KMS-11 (cell line): Measurements from ENCODE around the gene SUSD2.
A peak's percentile ranks its signal among the peaks of the same experiment; 100 is the strongest.

ENCODE experiments used
- H2AFZ ChIP-seq: fragments of 200-600 bp; sonication (generic); 2 replicates; pipeline ENCODE4 v1.6.1; 2016; ENCODE audit warnings: antibody characterized with exemption, mixed run types, low read depth
- H3K27ac ChIP-seq: fragments of 200-600 bp; sonication (generic); 2 replicates; pipeline ENCODE4 v1.6.1; 2016; ENCODE audit warnings: mild to moderate bottlenecking, mixed run types
- H3K27me3 ChIP-seq: fragments of 200-600 bp; sonication (generic); 2 replicates; pipeline ENCODE4 v1.6.1; 2017; ENCODE audit warnings: mild to moderate bottlenecking, low read depth, mixed run types, moderate library complexity; ENCODE audit not compliant: insufficient read depth
- H3K36me3 ChIP-seq: fragments of 200-600 bp; sonication (generic); 2 replicates; pipeline ENCODE4 v1.6.1; 2017; ENCODE audit warnings: mild to moderate bottlenecking, mixed run types; ENCODE audit not compliant: insufficient read depth
- H3K4me1 ChIP-seq: fragments of 200-600 bp; sonication (generic); 2 replicates; pipeline ENCODE4 v1.6.1; 2016; ENCODE audit warnings: mild to moderate bottlenecking, low read depth, mixed run types; ENCODE audit not compliant: poor library complexity, severe bottlenecking
- H3K4me2 ChIP-seq: fragments of 200-600 bp; sonication (generic); 2 replicates; pipeline ENCODE4 v1.7.0; 2016; ENCODE audit warnings: mild to moderate bottlenecking, mixed run types
- H3K4me3 ChIP-seq: fragments of 200-600 bp; sonication (generic); IDR thresholded peaks from 2 replicates; pipeline ENCODE4 v1.6.1; 2017; ENCODE audit warnings: low read depth, low read length, mixed read lengths; ENCODE audit not compliant: insufficient read depth
- H3K79me2 ChIP-seq: fragments of 200-600 bp; sonication (generic); 2 replicates; pipeline ENCODE4 v1.6.1; 2016; ENCODE audit warnings: low read depth, mixed run types; ENCODE audit not compliant: insufficient read depth
- H3K9ac ChIP-seq: fragments of 200-600 bp; sonication (generic); 2 replicates; pipeline ENCODE4 v1.6.1; 2016; ENCODE audit warnings: mild to moderate bottlenecking, mixed run types
- H4K20me1 ChIP-seq: fragments of 200-600 bp; sonication (generic); 2 replicates; pipeline ENCODE4 v1.6.1; 2016; ENCODE audit warnings: mild to moderate bottlenecking, mixed run types; ENCODE audit not compliant: insufficient read depth
- TF ChIP-seq, protein P1 (sequence below): fragments of 200-600 bp; sonication (generic); conservative IDR thresholded peaks from 2 replicates; pipeline ENCODE4 v1.6.1; 2017; ENCODE audit warnings: low read depth, mild to moderate bottlenecking, antibody characterized with exemption, low read length, moderate library complexity, mixed read lengths

The SUSD2 gene

GRCh38 chr22:24157822-24158135 lies 23.5 kb upstream of the SUSD2 start:
- Histone ChIP-seq H3K27me3 (no peaks in the 10 kb centered on the region), H4K20me1 (no peaks in the 10 kb centered on the region), H3K9ac (no peak overlapping the region), H3K4me2 (peak overlapping the region; percentile 76; the same call in 1 of the 2 replicates), H3K4me1 (peaks cover 28% of the 10 kb centered on the region), H3K27ac (no peak overlapping the region), H2AFZ (no peak overlapping the region), H3K36me3 (no peaks in the 10 kb centered on the region), H3K4me3 (no peak overlapping the region), H3K79me2 (no peaks in the 10 kb centered on the region)
- TF ChIP-seq, protein P1, sequence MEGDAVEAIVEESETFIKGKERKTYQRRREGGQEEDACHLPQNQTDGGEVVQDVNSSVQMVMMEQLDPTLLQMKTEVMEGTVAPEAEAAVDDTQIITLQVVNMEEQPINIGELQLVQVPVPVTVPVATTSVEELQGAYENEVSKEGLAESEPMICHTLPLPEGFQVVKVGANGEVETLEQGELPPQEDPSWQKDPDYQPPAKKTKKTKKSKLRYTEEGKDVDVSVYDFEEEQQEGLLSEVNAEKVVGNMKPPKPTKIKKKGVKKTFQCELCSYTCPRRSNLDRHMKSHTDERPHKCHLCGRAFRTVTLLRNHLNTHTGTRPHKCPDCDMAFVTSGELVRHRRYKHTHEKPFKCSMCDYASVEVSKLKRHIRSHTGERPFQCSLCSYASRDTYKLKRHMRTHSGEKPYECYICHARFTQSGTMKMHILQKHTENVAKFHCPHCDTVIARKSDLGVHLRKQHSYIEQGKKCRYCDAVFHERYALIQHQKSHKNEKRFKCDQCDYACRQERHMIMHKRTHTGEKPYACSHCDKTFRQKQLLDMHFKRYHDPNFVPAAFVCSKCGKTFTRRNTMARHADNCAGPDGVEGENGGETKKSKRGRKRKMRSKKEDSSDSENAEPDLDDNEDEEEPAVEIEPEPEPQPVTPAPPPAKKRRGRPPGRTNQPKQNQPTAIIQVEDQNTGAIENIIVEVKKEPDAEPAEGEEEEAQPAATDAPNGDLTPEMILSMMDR, result no peak

- Histone ChIP-seq H3K27me3 (no peaks in the 10 kb centered on the region), H3K27ac (no peak overlapping the region), H3K4me3 (no peak overlapping the region), H3K4me1 (peaks cover 16% of the 10 kb centered on the region), H2AFZ (no peak overlapping the region), H3K36me3 (no peaks in the 10 kb centered on the region), H3K9ac (no peak overlapping the region), H3K79me2 (no peaks in the 10 kb centered on the region), H3K4me2 (no peak overlapping the region), H4K20me1 (no peaks in the 10 kb centered on the region)
- TF ChIP-seq, protein P1, result no peak
Measured at GRCh38 chr22:24159650-24160049, 21.6 kb upstream of the SUSD2 start.

GRCh38 chr22:24160546-24160945 lies 20.7 kb upstream of the SUSD2 start:
- Histone ChIP-seq H3K36me3 (no peaks in the 10 kb centered on the region), H4K20me1 (no peaks in the 10 kb centered on the region), H3K79me2 (no peaks in the 10 kb centered on the region), H3K4me3 (no peak overlapping the region), H3K4me2 (no peak overlapping the region), H2AFZ (no peak overlapping the region), H3K27me3 (no peaks in the 10 kb centered on the region), H3K4me1 (peaks cover 9% of the 10 kb centered on the region), H3K9ac (no peak overlapping the region), H3K27ac (no peak overlapping the region)
- TF ChIP-seq, protein P1, result no peak

GRCh38 chr22:24161485-24161884 lies 19.8 kb upstream of the SUSD2 start:
- Histone ChIP-seq H3K4me1 (peaks cover 9% of the 10 kb centered on the region), H4K20me1 (no peaks in the 10 kb centered on the region), H3K79me2 (no peaks in the 10 kb centered on the region), H3K9ac (no peak overlapping the region), H3K4me3 (no peak overlapping the region), H3K27ac (no peak overlapping the region), H3K36me3 (no peaks in the 10 kb centered on the region), H3K27me3 (no peaks in the 10 kb centered on the region), H2AFZ (no peak overlapping the region), H3K4me2 (no peak overlapping the region)
- TF ChIP-seq, protein P1, result no peak

- Histone ChIP-seq H3K9ac (no peak overlapping the region), H4K20me1 (no peaks in the 10 kb centered on the region)
Measured at GRCh38 chr22:24161909-24162308, 19.4 kb upstream of the SUSD2 start.

More at GRCh38 chr22:24161909-24162308, 19.4 kb upstream of the SUSD2 start:
- Histone ChIP-seq H3K27me3 (no peaks in the 10 kb centered on the region), H3K36me3 (no peaks in the 10 kb centered on the region), H3K4me1 (peaks cover 9% of the 10 kb centered on the region), H3K27ac (no peak overlapping the region), H3K4me3 (no peak overlapping the region), H2AFZ (no peak overlapping the region), H3K4me2 (no peak overlapping the region), H3K79me2 (no peaks in the 10 kb centered on the region)
- TF ChIP-seq, protein P1, result no peak
